GM13976 (cell line): ENCODE measurements around the gene CD302.
"Not testable (repeated sequence)": the region's sequence is repeated elsewhere in the genome, so short reads cannot be mapped to it uniquely, and the experiment has no call there.

Experiments used
- DNase-seq: peaks from one replicate; pipeline ENCODE4 v3.0.0; 2012; ENCODE audit warnings: low spot score
- CTCF ChIP-seq: IDR thresholded peaks from 2 replicates; pipeline ENCODE4 v1.5.1; 2012; ENCODE audit warnings: borderline replicate concordance, mild to moderate bottlenecking; ENCODE audit not compliant: insufficient read depth; ENCODE audit errors: extremely low read depth, missing control alignments, control extremely low read depth
- in situ Hi-C: fragments of 300-500 bp; cut with MboI; formaldehyde crosslinking; loops from one replicate; pipeline ENCODE4 v1.12.0; 2022; ENCODE audit warnings: low sequenced_read_pairs, mixed read lengths, inconsistent platforms; ENCODE audit not compliant: unreplicated experiment

CD302 gene

DNA sequence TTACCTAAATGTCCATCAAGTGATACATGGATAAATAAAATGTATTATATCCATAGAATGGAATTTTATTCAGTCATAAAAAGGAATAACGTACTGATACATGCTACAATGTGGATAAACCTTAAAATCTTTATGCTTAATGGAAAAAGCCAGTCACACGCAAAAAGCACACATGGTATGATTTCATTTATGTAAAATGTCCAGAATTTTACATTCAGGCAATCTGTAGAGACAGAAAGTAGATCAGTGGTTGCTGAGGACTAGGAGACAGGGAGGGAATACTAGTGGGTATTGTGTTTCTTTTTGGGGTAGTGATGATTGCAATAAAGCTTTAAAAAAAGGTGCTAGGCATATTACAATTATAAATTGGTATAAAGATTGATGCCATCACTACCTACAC lies 30.7 kb upstream of the CD302 start:
- in situ Hi-C loops: no loop called here
- TF ChIP-seq CTCF: no peak
- DNase-seq: no peak

- in situ Hi-C loops: loop anchor here (25.0 kb wide), 1 partner anchor 910 kb away; no protein-coding TSS in a partner anchor
- DNase-seq: not testable (repeated sequence)
Measured at GRCh38 chr2:159822478-159822833, 24.4 kb upstream of the CD302 start.

- in situ Hi-C loops: loop anchor here (25.0 kb wide), 1 partner anchor 910 kb away; no protein-coding TSS in a partner anchor
- DNase-seq: not testable (repeated sequence)
Measured at GRCh38 chr2:159821775-159822477, 23.9 kb upstream of the CD302 start.

DNA sequence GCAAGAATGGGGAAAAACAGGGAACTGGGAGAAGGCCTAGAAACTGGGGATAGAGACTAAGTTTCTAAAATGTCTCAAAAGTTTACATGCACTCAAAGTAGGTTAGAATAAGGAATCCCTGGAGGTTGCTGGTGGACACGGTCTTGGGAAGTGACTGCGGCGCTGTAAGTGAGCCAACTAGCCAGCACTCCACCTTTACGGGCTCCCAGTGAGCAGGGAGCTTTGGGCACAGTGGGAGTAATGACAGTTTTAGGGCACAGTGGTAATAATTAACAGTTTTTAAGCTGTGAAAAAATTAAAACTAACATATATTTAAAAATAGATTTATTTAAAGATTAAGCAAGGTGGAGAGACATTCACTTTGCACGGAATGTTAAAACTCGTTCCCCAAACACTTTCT lies 20.9 kb upstream of the CD302 start:
- in situ Hi-C loops: loop anchor here (25.0 kb wide), 1 partner anchor 907 kb away; no protein-coding TSS in a partner anchor
- DNase-seq: no peak
- no peak for TF ChIP-seq CTCF

- no peak for DNase-seq
- in situ Hi-C loops: loop anchor here (25.0 kb wide), 1 partner anchor 905 kb away; no protein-coding TSS in a partner anchor
- TF ChIP-seq CTCF: no peak
Measured at GRCh38 chr2:159817283-159817682, 19.3 kb upstream of the CD302 start.

DNA sequence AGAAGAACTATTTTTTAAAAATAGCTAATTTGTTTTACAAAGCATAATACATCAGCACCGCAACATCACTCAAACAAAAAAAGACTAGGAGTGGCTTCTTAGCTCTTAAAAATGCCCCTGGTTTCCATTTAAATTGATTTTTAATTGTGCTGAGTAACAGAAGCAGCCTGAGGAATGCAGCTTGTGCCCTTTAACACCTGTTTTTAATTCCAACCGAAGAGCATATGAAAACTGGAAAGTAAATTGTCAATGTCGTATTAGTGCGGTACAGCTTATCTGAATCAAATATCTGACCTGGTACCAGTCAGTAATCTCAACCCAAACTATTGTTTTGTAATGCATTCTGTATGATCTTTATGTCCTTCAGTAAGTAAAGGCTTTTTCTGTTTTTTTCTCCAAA lies 13.2 kb upstream of the CD302 start:
- in situ Hi-C loops: loop anchor here (25.0 kb wide), 1 partner anchor 899 kb away; no protein-coding TSS in a partner anchor
- TF ChIP-seq CTCF: no peak
- no peak for DNase-seq

GRCh38 chr2:159808032-159808425 lies 10.0 kb upstream of the CD302 start:
- in situ Hi-C loops: loop anchor here (25.0 kb wide), 1 partner anchor 896 kb away; no protein-coding TSS in a partner anchor
- no peak for TF ChIP-seq CTCF

More at GRCh38 chr2:159808032-159808425, 10.0 kb upstream of the CD302 start:
- no peak for DNase-seq
